Activated T-helper 1 cell treated with anti-CD3 and anti-CD28 coated beads, Interleukin-12 subunit alpha, Interleukin-12 subunit beta, Interleukin-2, Interleukin-4 antibody, amounts not matched to agents 30 ng/mL and 10 ng/mL and 1 ng/mL, durations not matched to agents 14 hours and 24 hours and 36 hours (primary cell): ENCODE data around the gene EIF3L. TPM values are rescaled to one million over a fixed set of nuclear protein-coding genes. Genes with fewer than 3 reads are reported as not detected.
"Not testable (repeated sequence)": the region's sequence is repeated elsewhere in the genome, so short reads cannot be mapped to it uniquely, and the experiment has no call there.

Experiments used
- DNase-seq: peaks from one replicate; pipeline ENCODE4 v3.0.0; 2021; ENCODE audit warnings: low spot score
- H3K27ac Mint-ChIP-seq: one replicate; pipeline ENCODE4 v1.8.0; 2021; ENCODE audit warnings: mild to moderate bottlenecking, mixed read lengths
- H3K27me3 Mint-ChIP-seq: one replicate; pipeline ENCODE4 v1.8.0; 2022; ENCODE audit warnings: mild to moderate bottlenecking, moderate library complexity, mixed read lengths; ENCODE audit not compliant: insufficient read depth
- H3K36me3 Mint-ChIP-seq: one replicate; pipeline ENCODE4 v1.8.0; 2021; ENCODE audit warnings: low read depth, mixed read lengths
- H3K4me1 Mint-ChIP-seq: one replicate; pipeline ENCODE4 v1.8.0; 2021; ENCODE audit warnings: low read depth, mixed read lengths
- H3K4me3 Mint-ChIP-seq: one replicate; pipeline ENCODE4 v1.8.0; 2021; ENCODE audit warnings: mild to moderate bottlenecking, moderate library complexity, mixed read lengths
- H3K9me3 Mint-ChIP-seq: one replicate; pipeline ENCODE4 v1.8.0; 2021; ENCODE audit warnings: mixed read lengths
- intact Hi-C: fragments of 100-400 bp; cut with micrococcal nuclease; formaldehyde crosslinking; loops from one replicate; pipeline ENCODE4 v1.15.1; 2024
- total RNA-seq: library from RNA; stranded (reverse); gene quantifications from 2 replicates; pipeline ENCODE4 v1.2.3, GENCODE V29; 2022

Gene EIF3L
- total RNA-seq: 433 and 441 TPM in 2 replicates

DNA sequence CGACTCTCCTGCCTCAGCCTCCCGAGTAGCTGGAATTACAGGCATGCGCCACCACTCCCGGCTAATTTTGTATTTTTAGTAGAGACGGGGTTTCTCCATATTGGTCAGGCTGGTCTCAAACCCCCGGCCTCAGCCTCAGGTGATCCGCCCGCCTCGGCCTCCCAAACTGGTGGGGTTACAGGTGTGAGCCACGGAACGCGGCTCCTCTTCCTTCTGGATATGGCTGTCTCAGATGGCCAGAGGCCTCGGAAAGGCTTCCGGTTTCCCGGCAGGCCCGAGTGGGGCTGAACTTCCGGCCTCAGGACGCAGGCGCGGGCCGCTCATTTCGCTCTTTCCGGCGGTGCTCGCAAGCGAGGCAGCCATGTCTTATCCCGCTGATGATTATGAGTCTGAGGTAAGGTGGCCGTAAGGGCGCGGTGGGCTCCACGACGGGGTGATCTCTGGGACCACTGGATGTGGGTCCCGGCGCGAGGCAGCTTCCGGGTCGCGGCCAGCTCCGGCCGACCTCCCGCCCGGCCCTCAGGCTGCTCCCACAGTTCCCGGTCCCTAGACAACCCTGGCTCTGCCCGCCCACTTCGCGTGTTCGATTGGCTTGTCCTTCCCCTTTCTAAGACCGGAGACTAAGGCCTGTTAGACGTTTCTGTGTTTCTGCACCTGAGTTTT is at the start of gene EIF3L:
TSS of gene EIF3L (plus strand) at position 331 of the 663 bp plus-strand sequence. CDS start at position 362, 31 bp downstream.
- no peaks in the 10 kb centered on the region for H3K9me3 Mint-ChIP-seq
- peaks cover 50% of the 10 kb centered on the region for H3K36me3 Mint-ChIP-seq
- H3K4me3 Mint-ChIP-seq: peak within 1 kb of the TSS; percentile 97
- DNase-seq: peak; percentile 89
- H3K27ac Mint-ChIP-seq: peak within 1 kb of the TSS; percentile 96
- no peaks in the 10 kb centered on the region for H3K27me3 Mint-ChIP-seq
- peaks cover 49% of the 10 kb centered on the region for H3K4me1 Mint-ChIP-seq
- intact Hi-C loops: loop anchor here (1.0 to 2.0 kb wide), 6 partner anchors 14 to 332 kb away; partner anchors contain the start of genes C22orf23, PLA2G6 and POLR2F

DNA sequence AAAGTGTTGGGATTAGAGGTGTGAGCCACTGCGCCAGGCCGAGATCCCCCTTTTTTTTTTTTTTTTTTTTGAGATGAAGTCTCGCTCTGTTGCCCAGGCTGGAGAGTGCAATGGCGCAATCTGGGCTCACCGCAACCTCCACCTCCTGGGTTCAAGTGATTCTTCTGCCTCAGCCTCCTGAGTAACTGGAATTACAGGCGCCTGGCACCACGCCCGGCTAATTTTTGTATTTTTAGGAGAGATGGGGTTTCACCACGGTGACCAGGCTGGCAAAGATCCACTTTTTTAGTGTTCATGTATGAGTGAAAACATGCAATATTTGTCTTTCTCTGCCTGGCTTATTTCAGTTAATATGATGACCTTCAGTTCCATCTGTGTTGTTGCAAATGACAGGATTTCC is 49.2 kb upstream of the EIF3L start:
- intact Hi-C loops: loop anchor here (10.0 kb wide), 1 partner anchor 1185 kb away; the partner anchor contains the start of gene APOBEC3B
- Mint-ChIP-seq H3K4me1 (peaks cover 15% of the 10 kb centered on the region), H3K27me3 (peaks cover 21% of the 10 kb centered on the region)
- H3K9me3 Mint-ChIP-seq, H3K27ac Mint-ChIP-seq, H3K4me3 Mint-ChIP-seq, DNase-seq, H3K36me3 Mint-ChIP-seq: not testable (repeated sequence)

DNA sequence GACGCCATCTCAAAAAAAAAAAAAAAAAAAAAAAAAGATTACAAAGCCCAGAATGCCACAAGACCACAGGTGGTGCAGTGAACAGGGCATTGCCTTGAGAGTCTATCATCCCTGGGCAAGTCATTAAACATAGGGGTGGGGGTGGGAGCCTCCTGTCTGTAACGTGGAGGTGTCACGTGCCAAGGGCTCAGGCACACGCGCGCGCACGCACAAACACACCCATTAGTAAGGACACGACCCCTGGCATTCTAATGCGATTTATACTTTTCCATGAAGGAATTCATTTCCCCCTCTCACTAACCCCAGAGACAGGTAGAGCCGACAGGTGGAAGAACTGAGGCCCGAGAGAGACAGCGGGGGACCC is 47.3 kb upstream of the EIF3L start:
- intact Hi-C loops: loop anchor here (10.0 kb wide), 1 partner anchor 1183 kb away; the partner anchor contains the start of gene APOBEC3B
- Mint-ChIP-seq H3K27ac (no peak overlapping the region), H3K4me3 (peak overlapping the region; percentile 80), H3K9me3 (no peaks in the 10 kb centered on the region), H3K36me3 (no peaks in the 10 kb centered on the region), H3K4me1 (peaks cover 32% of the 10 kb centered on the region), H3K27me3 (peaks cover 22% of the 10 kb centered on the region)
- DNase-seq: no peak

DNA sequence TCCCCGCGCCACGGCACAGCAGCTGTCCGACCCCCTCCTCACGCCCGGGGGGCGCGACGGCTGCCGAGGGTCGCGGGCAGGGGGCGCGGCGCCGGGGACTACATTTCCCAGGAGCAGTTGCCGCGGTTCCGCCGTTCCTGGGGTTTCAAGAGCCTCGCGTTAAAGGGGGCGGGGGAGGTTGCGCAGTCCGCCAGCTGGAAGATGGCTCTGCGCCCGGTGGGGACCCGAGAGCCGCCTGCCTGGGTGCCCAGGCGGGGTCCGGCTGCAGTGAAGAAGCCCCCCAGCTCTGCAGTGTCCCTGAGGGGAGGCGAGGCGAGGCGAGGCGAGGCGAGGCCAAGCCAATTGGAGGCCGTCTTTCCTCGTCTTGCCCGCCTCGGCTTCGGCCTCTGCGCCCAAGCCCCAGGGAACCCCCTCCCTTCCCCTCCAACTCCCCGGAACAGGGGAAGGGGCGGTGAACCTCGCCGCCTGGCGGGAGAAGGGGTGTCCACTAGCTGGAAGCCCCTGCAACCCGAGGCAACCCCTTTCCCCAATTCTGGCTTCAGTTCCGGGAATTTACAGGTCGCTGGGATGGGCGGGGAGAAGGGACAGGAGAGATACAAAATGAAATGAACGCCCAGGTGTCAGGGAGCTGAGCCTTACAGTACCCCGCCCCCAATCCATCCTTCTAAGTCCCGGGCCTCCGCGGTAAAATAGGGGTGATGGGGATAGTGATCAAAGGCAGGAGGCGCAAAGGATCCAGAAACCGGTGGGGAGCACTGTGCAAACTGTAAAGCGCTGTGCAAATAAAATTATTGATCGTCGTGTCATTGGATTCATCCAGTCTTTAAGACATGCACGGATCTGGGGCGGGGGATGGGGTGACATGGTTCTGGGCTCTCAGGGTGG is 46.7 kb upstream of the EIF3L start:
- H3K36me3 Mint-ChIP-seq: no peaks in the 10 kb centered on the region
- no peak for DNase-seq
- peak overlapping the region; percentile 76 for H3K4me3 Mint-ChIP-seq
- H3K9me3 Mint-ChIP-seq: no peaks in the 10 kb centered on the region
- peaks cover 24% of the 10 kb centered on the region for H3K27me3 Mint-ChIP-seq
- peak overlapping the region; percentile 71 for H3K27ac Mint-ChIP-seq
- peaks cover 39% of the 10 kb centered on the region for H3K4me1 Mint-ChIP-seq
- intact Hi-C loops: loop anchor here (10.0 kb wide), 1 partner anchor 1182 kb away; the partner anchor contains the start of gene APOBEC3B

- Mint-ChIP-seq H3K27me3 (peaks cover 24% of the 10 kb centered on the region), H3K36me3 (no peaks in the 10 kb centered on the region), H3K27ac (peak overlapping the region; percentile 71)
Observed at GRCh38 chr22:37803195-37803638, 46.0 kb upstream of the EIF3L start.

GRCh38 chr22:37803639-37804351 is 45.4 kb upstream of the EIF3L start:
- Mint-ChIP-seq H3K4me1 (peaks cover 46% of the 10 kb centered on the region), H3K27me3 (peaks cover 22% of the 10 kb centered on the region), H3K36me3 (no peaks in the 10 kb centered on the region), H3K4me3 (peak overlapping the region; percentile 76), H3K27ac (peak overlapping the region; percentile 71), H3K9me3 (no peaks in the 10 kb centered on the region)
- no peak for DNase-seq
- intact Hi-C loops: loop anchor here (10.0 kb wide), 1 partner anchor 1181 kb away; the partner anchor contains the start of gene APOBEC3B

More at GRCh38 chr22:37803195-37803638, 46.0 kb upstream of the EIF3L start:
- H3K4me3 Mint-ChIP-seq: peak overlapping the region; percentile 76
- peaks cover 41% of the 10 kb centered on the region for H3K4me1 Mint-ChIP-seq
- H3K9me3 Mint-ChIP-seq: no peaks in the 10 kb centered on the region
- intact Hi-C loops: loop anchor here (10.0 kb wide), 1 partner anchor 1182 kb away; the partner anchor contains the start of gene APOBEC3B
- DNase-seq: no peak

DNA sequence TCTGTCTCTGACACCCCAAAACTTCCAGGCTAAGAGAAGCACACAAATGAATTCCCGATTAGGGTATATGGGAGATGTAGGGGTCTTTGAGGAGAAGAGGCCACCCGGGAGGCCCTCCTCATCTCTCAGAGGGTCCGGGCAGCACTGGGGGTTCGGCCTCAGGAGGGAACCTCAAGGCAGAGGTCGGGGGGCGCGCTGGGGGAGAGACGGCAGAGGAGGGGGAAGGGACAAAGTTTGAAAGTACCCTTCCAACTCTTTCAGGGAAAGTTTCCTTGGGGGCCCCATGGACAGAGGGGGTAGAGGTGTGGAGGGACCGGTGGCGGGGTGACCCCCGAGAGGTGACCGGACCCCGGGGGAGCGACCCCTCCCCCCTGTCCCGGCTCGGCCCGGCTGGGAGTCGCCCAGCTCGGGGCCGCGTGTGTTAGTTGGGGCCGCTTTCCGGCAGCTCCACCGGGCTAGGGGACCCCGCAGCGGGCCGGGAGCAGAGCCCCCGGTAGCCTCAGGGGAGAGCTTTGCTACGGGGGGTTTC is 44.8 kb upstream of the EIF3L start:
- Mint-ChIP-seq H3K9me3 (no peaks in the 10 kb centered on the region), H3K36me3 (no peaks in the 10 kb centered on the region), H3K4me3 (peak overlapping the region; percentile 76), H3K4me1 (peaks cover 46% of the 10 kb centered on the region), H3K27me3 (peaks cover 16% of the 10 kb centered on the region), H3K27ac (peak overlapping the region; percentile 71)
- intact Hi-C loops: loop anchor here (10.0 kb wide), 1 partner anchor 1180 kb away; the partner anchor contains the start of gene APOBEC3B
- DNase-seq: no peak

DNA sequence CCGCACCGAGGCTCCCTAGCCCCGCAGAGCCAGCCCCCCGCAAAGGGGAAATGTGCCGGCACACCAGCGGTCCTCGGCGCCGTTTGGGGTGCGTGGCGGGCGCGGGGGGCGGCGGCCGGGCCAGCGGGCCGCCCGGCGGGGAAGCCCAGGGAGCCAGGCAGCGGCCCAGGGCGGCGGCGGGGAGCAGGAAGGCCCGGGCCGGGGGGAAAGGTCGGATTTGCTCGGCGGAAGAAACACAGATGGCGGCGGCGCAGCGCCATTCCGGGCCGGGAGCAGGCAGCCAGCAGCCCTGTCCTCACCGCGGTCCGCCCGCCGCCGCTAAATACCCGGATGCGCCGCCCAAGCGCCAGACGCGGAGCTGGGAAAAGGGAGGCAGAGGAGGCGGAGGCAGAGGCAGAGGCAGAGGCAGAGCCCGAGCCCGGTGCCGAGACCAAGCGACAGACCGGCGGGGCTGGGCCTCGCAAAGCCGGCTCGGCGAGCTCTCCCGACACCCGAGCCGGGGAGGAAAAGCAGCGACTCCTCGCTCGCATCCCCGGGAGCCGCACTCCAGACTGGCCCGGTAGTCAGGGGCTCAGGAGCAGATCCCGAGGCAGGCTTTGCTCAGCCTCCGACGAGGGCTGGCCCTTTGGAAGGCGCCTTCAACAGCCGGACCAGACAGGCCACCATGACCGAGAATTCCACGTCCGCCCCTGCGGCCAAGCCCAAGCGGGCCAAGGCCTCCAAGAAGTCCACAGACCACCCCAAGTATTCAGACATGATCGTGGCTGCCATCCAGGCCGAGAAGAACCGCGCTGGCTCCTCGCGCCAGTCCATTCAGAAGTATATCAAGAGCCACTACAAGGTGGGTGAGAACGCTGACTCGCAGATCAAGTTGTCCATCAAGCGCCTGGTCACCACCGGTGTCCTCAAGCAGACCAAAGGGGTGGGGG is 44.1 kb upstream of the EIF3L start:
- intact Hi-C loops: loop anchor here (5.0 to 10.0 kb wide), 3 partner anchors 108 to 1180 kb away; partner anchors contain the start of genes APOBEC3B and TRIOBP
- H3K27ac Mint-ChIP-seq: peak overlapping the region; percentile 61
- H3K9me3 Mint-ChIP-seq: no peaks in the 10 kb centered on the region
- peak overlapping the region; percentile 82 for H3K4me3 Mint-ChIP-seq
- peaks cover 2% of the 10 kb centered on the region for H3K36me3 Mint-ChIP-seq
- peaks cover 46% of the 10 kb centered on the region for H3K4me1 Mint-ChIP-seq
- peaks cover 16% of the 10 kb centered on the region for H3K27me3 Mint-ChIP-seq
- peak; percentile 79 for DNase-seq

DNA sequence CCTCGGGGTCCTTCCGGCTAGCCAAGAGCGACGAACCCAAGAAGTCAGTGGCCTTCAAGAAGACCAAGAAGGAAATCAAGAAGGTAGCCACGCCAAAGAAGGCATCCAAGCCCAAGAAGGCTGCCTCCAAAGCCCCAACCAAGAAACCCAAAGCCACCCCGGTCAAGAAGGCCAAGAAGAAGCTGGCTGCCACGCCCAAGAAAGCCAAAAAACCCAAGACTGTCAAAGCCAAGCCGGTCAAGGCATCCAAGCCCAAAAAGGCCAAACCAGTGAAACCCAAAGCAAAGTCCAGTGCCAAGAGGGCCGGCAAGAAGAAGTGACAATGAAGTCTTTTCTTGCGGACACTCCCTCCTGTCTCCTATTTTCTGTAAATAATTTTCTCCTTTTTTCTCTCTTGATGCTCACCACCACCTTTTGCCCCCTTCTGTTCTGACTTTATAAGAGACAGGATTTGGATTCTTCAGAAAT is 43.4 kb upstream of the EIF3L start:
- H3K27ac Mint-ChIP-seq: no peak overlapping the region
- H3K4me1 Mint-ChIP-seq: peaks cover 46% of the 10 kb centered on the region
- peaks cover 2% of the 10 kb centered on the region for H3K36me3 Mint-ChIP-seq
- DNase-seq: no peak
- peaks cover 16% of the 10 kb centered on the region for H3K27me3 Mint-ChIP-seq
- H3K4me3 Mint-ChIP-seq: peak overlapping the region; percentile 82
- intact Hi-C loops: loop anchor here (2.0 to 10.0 kb wide), 4 partner anchors 109 to 1179 kb away; partner anchors contain the start of genes APOBEC3B and TRIOBP
- H3K9me3 Mint-ChIP-seq: no peaks in the 10 kb centered on the region

DNA sequence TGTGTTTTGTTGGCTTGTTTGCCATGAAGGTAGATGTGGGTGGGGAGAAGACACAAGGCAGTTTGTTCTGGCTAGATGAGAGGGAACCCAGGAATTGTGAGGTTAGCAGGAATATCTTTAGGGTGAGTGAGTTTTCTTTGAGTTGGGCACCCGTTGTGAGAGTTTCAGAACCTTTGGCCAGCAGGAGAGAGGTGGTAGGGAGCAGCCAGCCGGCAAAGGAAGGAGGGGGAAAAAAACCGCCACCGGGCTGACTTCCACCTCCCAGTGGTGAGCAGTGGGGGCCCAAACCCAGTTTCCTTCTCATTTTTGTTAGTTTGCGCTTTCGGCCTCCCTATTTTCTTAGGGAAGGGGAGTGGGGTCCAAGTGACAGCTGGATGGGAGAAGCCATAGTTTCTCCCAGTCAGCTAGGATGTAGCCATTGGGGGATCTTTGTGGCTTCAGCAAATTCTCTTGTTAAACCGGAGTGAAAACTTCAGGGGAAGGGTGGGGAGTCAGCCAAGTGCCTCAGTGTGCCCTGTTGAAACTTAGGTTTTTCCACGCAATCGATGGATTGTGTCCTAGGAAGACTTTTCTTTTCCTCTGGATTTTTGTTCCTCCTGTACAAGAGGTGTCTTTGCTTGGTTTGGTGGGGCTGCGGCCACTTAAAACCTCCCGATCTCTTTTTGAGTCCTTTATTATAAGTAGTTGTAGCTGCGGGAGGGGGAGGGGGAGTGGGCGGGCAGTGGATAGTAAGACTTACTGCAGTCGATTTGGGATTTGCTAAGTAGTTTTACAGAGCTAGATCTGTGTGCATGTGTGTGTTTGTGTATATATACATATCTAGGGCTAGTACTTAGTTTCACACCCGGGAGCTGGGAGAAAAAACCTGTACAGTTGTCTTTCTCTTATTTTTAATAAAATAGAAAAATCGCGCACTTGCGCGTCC is 42.5 kb upstream of the EIF3L start:
- peak overlapping the region; percentile 58 for H3K27ac Mint-ChIP-seq
- H3K36me3 Mint-ChIP-seq: peaks cover 2% of the 10 kb centered on the region
- peaks cover 13% of the 10 kb centered on the region for H3K27me3 Mint-ChIP-seq
- peaks cover 46% of the 10 kb centered on the region for H3K4me1 Mint-ChIP-seq
- no peaks in the 10 kb centered on the region for H3K9me3 Mint-ChIP-seq
- no peak for DNase-seq
- intact Hi-C loops: loop anchor here (1.0 to 10.0 kb wide), 8 partner anchors 12 to 1178 kb away; partner anchors contain the start of genes ANKRD54, APOBEC3B and TRIOBP
- H3K4me3 Mint-ChIP-seq: peak overlapping the region; percentile 82
